Measurements from ENCODE around the gene SV2B.

DNA sequence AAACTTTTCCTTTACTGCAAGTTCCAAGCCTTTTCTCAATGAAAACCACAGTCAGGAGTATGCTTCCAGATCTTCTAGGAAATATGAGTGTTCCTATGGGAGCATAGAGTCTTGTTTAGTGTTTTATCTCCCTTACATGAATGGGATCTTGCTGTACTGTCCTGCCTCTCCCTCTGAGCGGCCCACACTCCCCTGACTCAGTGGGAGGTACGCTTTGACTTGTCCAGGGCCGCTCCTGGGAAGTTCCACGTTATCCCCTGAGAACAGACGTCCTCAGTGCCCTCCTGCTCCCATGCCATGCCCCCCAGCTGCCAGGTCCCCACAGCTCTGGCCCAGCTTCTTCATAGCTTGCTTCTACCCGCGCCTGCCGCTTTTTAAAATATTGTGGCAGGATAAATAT lies 48.8 kb upstream of the SV2B start:
- TF ChIP-seq CTCF (IDR thresholded peaks at IDR 0.05; ENCODE audit: extremely low read depth in 1 of 2, insufficient read depth in 1 of 2, low read depth in 1 of 2, low read length in 2 of 2) (no peak), GATA2 (IDR thresholded peaks at IDR 0.05; ENCODE audit: insufficient read depth, insufficient read length, low read depth, low read length) (no peak), JUN (IDR thresholded peaks at IDR 0.05; ENCODE audit: borderline replicate concordance, insufficient read depth, insufficient read length, low read depth) (no peak), EZH2 (IDR thresholded peaks at IDR 0.05; ENCODE audit: borderline replicate concordance, low read depth, low read length, severe bottlenecking) (no peak), POLR2A (IDR thresholded peaks at IDR 0.05; ENCODE audit: low read depth, low read length) (no peak), POLR2AphosphoS5 (IDR thresholded peaks at IDR 0.05; ENCODE audit: insufficient read depth, low read depth, low read length) (no peak)
- TF ChIP-seq, protein P1, sequence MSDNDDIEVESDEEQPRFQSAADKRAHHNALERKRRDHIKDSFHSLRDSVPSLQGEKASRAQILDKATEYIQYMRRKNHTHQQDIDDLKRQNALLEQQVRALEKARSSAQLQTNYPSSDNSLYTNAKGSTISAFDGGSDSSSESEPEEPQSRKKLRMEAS (IDR thresholded peaks at IDR 0.05; ENCODE audit: insufficient read depth, insufficient read length) = no peak
